ENCODE data around the gene PLS1.
"Not testable (repeated sequence)": the region's sequence is repeated elsewhere in the genome, so short reads cannot be mapped to it uniquely, and the experiment has no call there.

Gene PLS1, protein sequence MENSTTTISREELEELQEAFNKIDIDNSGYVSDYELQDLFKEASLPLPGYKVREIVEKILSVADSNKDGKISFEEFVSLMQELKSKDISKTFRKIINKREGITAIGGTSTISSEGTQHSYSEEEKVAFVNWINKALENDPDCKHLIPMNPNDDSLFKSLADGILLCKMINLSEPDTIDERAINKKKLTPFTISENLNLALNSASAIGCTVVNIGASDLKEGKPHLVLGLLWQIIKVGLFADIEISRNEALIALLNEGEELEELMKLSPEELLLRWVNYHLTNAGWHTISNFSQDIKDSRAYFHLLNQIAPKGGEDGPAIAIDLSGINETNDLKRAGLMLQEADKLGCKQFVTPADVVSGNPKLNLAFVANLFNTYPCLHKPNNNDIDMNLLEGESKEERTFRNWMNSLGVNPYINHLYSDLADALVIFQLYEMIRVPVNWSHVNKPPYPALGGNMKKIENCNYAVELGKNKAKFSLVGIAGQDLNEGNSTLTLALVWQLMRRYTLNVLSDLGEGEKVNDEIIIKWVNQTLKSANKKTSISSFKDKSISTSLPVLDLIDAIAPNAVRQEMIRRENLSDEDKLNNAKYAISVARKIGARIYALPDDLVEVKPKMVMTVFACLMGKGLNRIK

DNA sequence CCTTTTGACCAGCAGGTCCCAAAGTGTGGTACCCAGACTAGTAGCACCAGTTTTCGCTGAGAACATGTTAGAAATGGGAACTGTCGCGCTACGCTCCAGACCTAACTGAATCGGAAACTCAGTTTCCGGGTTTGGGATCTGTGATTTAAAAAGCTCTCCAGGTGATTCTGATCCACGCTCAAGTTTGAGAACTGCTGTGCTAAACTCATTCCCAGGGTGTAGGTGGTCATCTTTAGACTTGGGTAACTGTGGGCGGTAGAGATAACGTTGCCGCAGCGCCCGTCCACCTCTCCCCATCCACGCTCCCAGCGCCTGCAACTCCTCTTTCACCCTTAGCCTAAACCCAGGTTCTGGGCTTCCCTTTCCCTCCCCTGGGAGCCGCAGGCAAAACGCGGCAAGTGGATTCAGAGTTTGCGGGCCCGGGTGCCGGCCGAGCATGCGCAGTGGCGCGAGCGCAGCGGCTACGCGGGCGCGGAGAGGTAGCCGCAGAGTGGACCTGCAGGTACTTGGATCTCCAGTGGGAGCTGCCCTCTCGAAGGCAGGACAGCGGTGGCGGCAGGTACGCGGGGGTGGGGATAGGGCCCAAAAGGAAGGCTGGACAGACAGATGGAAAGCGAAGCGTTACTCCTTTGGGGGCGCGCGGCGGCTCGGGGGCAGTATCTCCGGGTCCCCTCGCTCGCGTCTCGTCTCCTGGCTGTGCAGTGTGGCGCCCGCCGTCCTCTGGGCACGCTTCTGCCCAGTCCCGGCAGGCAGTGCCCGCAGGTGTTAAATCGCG is at the start of gene PLS1:
PLS1 (plus strand) TSS at position 443 of the 775 bp plus-strand sequence. CDS start 67,845 bp downstream, outside the sequence.
- DNase-seq, result peak; percentile 91

DNA sequence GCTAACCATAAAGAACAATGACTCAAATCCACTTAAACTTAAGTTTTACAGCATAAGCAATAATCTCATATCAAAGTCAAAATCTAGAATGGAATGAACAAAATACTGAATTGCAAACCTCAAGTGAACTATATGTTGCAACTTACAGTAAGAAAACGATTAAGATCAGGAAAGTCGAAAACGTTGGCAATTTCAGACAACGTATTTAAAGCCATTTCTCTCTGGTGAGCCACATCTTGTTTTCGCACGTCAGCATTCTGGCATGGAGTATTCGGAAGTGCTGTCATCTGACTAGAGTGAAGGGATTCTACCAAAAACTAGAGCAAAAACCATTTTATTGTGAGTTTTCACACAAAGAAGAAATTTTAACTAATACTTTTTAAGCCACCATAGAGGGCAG is 46.2 kb upstream of the PLS1 start:
- DNase-seq, result no peak

DNA sequence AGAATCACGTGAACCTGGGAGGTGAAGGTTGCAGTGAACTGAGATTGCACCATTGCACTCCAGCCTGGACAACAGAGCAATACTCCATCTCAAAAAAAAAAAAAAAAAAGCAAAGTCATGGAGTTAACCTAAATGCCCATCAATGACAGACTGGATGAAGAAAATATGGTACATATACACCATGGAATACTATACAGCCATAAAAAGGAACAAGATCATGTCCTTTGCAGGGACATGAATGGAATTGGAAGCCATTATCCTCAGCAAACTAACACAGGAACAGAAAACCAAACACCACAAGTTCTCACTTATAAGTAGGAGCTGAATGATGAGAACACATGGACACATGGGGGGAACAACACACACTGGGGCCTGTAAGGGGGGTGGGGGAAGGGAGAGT is 43.6 kb upstream of the PLS1 start:
- DNase-seq, result not testable (repeated sequence)

DNA sequence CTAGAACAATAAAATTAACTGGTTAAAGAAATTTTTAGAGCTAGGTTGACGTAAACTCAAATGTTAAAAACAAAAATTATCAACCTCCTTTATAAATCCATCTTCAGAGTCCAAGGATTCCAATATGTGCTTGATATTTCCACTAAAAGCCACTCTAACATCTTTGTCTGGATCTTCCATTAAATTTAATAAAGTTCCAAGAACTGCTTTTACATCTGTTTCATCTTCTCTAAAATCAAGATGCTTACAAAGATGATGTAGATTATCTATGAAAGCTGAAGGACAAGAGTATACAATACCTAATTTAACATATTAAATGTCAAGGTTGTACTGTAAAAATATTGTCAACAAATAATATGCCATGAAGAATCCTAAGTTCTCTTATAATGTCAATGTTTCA is 42.5 kb upstream of the PLS1 start:
- no peak for DNase-seq

DNA sequence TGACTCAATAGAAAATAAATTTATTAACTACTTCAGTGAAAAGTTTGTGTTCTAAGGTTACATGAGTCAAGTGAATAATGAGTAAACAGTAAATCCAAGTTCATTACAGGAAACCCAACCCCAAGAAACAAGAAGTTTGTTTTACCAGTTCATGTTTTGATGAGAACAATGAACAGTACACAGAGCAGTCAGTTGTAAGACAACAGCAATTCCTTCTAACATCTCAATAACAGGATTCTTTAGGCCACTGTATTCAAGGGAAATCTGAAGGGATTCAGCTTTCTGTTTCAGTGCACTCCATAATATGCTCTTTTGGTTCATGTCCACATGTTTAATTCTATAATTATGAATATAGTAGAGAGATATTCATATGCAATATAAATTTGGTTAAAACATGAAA is 36.1 kb upstream of the PLS1 start:
- no peak for DNase-seq

DNA sequence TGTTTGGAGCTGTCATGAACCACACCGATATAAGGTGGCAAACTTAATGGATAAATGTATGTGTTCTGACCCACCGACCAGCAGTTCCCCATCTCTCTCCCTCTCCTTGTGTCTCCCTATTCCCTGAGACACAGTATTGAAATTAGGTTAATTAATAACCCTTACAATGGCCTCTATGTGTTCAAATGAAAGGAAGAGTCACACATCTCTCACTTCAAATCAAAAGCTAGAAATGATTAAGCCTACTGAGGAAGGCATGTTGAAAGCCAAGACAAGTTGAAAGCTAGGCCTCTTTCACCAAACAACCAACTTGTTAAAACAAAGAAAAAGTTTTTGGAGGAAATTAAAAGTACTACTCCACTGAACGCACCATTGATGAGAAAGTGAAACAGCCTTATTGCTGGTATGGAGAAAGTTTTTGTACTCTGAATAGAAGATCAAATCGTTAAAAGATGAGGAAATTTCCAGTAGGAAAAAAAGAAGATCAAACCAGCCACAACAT is 32.6 kb upstream of the PLS1 start:
- no peak for DNase-seq

DNA sequence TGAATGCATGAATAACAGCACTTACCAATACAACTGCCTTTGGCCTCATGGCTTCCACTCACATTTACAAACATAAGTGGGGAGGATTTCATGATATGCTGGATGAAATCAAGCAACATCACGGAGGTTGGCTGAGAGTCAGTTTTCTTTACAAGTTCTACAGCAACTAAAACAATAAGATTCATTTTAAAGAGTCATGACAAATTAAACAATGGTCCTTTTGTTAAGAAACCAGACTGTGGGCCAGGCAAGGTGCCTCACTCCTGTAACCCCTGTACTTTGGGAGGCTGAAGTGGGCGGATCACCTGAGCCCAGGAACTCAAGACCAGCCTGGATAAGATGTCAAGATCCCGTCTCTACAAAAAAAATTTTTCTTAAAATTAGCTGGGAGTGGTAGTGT is 30.1 kb upstream of the PLS1 start:
- DNase-seq, result no peak

DNA sequence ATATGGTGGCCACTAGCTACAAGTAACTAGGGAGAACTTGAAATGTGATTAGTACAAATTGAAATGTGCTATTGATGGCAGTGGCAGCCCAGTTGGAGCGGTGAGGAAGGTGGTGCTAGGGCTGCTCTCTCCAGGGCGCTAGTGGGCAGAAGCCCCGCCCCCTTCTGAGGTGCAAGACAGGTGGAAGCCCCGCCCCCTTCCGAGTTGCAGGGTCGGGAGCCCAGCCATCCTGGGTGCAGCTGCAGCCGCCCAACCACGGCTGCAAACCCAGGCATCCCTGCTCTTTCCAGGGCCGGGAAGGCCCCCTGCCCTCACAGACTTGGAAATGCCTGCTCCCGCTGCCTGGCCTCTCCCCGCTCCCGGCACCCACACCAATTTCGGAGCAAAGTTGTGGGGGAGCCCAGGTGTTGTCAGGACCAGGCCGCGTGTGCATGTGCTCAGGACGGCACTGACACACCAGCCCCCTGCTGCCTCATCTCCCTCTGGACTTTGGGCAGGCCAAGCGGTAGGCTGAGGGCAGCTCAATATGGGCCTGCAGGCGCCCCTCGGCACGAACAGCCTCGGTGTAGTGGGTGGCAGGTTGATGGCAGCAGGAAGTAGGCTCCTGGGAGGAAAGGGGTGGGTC is 27.7 kb upstream of the PLS1 start:
- no peak for DNase-seq

DNA sequence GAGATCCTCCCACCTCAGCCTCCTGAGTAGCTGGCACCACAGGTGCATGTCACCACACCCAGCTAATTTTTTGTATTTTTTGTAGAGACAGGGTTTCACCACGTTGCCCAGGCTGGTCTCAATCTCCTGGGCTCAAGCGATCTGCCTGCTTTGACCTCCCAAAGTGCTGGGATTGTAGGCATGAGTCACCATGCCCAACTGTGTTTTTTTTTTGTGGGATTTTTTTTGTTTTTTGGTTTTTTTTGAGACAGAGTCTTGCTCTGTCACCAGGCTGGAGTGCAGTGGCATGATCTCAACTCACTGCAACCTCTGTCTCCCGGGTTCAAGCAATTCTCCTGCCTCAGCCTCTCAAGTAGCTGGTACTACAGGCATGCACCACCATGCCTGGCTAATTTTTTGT is 26.8 kb upstream of the PLS1 start:
- DNase-seq, result not testable (repeated sequence)

DNA sequence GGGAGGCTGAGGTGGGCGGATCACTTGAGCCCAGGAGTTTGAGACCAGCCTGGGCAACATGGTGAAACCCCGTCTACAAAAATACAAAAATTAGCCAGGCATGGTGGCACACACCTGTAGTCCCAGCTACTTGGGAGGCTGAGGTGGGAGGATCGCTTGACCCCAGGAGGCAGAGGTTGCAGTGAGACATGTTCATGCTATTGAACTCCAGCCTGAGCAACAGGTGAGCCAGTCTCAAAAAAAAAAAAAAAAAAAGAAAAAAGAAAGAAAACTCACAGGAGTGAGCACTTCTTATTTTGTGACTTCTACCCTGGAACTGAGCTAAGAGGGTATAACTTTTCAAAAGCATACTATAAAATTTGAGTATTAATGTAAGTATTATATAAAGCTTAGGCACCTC is 22.0 kb upstream of the PLS1 start:
- DNase-seq, result not testable (repeated sequence)

DNA sequence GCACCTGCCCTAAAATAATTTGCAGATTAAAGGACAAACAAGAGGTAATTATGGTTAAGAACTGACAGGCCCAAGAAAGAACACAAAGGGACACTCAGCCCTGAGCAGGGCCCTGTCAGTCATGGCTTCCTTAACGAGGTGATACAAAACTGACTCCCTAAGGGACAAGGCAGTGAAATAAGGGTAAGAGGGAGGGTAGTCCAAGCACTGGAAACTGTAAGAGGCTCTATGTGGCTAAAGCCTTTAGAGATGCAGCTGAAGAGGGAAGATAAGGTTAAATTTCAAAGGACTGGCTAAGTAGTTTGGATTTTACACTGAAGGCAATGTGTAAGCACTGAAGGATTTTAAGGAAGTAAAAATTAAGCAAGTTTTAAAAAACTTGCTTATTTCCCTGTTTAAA is 21.5 kb upstream of the PLS1 start:
- DNase-seq, result no peak

DNA sequence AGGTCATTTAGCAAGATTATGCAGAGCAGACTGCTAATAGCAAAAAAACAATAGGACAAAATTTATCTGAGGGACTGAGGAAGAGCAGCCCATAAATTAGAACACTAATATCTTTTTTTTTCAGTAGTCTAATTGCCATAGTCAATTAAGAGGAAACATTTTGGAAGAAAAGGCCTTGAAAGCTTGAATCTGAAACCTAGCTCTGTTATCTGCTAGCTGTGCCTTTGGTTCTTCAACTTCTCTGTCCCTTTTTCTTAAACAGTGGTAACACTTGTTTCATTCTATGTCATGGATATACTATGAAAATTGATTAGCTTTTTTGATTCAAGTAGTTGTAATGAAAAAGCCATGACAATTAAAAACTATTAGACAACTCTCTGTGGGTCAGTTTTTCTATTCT is 19.4 kb upstream of the PLS1 start:
- no peak for DNase-seq

DNA sequence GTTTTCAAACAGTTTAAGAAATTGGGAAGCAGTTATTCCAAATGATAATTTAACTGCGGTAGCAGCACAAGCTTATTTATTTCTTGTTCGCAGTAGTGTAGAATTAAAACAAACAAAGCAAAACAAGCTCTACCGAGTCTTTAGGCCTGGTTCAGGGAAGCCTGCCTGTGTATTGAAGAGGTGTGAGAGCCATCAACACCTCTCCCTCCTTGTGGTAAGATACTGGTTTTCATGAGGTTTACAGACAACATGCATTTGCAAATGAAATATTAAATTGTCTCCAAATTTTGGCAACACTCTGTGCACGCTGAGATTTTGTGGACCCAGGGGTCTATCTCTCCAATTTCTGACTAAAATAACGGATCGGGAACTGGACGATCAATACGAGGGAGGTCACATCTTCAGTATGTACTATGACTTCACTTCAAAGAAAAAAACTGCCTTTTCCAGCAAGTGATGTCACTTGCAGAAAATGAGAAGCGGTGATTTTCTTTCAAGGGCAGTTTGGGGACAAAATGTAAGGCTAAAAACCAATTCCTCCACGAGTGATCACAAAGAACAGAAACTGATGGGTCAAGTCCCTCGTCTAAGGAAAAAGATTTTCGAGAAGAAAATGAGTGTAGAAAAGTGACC is 18.4 kb upstream of the PLS1 start:
- no peak for DNase-seq

DNA sequence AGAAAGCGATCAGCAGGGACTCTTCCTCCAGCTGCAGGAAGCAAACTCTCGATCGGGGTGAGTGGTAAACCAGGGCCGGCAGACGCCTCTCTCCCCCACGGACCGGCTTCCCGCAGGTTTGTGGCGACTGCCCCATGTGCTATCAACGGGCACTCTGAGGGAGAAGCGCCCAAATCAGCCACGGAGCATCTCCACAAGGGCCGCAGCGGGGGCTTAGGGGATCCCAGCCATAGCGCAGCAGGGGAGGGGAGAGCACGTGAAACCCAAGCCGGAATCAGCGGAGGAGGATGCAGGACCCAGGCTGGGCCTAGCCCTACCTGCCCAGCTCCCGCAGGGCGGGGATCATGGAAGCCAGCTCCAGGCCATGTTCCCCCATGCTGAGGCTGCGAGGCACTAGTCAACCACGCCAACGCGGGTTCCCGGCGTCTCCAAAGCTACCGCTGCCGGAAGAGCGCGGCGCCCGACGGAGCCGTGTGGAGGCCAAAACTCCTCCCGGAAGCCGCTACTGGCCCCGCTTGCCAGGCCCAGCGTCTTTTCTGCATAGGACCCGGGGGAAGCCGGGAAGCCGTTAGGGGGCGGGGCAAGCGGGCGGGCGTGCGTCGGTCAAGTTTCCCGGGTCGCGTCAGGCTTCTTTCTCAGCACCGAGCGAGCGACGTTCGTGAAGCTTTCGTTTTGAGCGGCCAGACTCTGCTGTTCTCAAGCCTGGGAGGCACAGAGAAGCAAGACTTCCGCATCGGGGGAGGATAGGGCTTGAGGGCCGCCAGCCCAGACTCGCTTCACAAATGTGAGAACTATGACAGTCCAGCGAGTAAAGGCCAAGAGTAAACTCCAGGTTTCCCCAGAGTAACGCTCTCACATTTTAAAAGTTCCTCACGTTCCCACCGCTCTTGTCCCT is 17.6 kb upstream of the PLS1 start, which contains the start of gene ATR:
ATR (minus strand) TSS at position 405 of the 895 bp plus-strand sequence; CDS start at position 376, 29 bp downstream.
- DNase-seq, result peak; percentile 98

DNA sequence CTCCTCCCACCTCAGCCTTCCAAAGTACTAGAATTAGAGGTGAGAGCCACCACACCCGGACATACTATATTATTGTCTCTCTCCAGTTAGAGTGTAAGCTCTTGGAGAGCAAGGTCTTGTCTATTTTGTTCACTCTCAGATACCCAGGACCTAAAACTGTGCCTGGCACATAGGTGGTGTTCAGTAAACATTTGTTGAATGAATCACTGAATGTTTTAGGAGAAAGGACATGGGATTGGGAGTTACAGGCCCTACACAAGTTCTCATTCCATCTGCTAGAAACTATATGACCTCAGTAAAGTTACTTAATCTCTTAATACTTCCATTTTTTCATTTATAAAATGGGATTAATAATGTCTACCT is 16.2 kb upstream of the PLS1 start:
- DNase-seq, result no peak

DNA sequence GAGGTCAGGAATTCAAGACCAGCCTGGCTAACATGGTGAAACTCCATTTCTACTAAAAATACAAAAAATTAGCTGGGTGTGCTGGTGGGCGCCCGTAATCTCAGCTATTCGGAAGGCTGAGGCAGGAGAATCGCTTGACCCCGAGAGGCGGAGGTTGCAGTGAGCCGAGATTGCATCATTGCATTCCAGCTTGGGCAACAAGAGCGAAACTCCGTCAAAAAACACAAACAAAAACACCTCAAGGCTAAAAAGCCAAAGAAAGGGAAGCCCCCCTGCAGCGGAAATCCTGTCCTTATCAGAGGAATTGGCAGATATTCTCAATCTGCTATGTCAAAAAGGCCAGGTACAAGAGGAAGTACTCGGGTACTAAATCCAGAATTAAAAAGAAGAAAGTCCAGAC is 15.1 kb upstream of the PLS1 start:
- DNase-seq, result not testable (repeated sequence)

DNA sequence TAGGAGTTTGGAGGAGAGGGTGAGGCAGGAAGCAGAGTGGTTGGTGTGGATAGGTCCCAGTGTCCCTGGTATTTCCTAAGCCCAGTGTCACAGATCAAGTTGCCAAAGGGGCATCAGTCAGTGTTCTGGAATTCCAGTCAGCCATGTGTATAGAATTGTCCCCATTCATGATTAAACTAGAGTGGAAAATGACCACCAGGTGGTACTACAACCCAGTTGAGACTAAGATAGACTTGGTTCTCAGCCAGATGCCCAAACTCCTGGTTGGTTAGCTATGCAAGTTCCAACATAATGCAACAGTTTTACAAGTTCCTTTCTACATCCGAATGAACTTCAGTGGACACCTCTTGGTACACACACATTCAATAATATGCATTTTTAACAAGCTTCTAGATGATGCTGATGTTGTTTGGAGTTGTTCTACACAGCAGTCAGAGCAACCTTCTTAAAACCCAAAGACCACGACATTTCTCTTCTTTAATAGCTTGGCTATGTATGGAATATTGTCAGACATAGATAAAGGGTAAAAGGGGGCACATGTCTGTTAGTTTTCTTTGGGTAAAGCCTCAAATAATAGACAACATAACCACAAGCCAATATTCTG is 9.3 kb upstream of the PLS1 start:
- DNase-seq, result peak; percentile 64

DNA sequence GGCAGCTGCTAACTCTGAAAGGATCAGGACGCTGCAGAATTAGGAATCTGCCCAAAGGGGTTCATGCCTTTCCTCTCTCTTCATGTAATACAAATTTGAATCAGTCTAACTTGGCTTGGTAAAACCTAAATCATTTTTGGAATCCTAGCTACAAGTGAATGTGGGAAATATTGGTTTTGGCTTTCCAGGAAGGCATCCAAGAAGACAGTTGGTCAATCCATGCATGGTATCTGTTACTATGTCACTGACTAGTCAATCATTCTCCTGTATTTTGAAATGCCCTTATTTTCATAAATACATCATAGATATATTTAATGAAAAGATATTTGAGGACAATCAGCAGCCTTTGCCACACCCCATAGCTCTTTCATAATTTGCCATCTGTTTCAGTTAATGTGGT is 7.5 kb upstream of the PLS1 start:
- no peak for DNase-seq

DNA sequence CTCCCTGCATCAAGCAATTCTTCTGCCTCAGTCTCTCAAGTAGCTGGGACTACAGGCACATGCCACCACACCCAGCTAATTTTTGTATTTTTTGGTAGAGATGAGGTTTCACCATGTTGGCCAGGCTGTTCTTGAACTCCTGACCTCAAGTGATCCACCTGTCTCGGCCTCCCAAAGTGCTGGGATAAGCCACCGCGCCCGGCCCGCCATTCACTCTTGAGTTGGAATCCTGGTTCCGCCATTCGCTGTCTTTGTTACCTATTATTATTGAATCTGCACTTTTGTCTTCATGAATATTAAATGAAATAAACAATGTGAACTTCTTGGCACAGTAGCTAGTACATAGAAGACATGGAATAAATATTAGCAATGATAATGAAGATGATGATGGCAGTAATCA is 3.9 kb upstream of the PLS1 start:
- DNase-seq, result not testable (repeated sequence)

DNA sequence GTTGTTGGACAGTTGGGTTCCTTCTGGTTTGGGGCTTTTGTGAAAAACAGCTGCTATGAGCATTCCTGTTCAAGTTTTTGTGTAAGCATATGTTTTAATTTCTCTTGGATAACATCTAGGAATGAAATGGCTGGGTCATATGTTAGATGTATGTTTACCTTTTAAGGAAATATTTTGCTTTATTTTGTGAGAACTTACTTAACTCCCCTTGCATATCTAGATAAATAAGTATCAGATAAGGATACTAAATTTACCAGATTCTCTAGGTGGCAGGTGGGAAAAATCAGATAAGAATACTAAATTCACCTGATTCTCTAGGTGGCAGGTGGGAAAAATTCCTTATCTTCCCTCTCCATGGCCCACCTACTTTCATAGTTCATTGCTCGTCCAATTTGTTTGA is 1.1 kb upstream of the PLS1 start:
- no peak for DNase-seq

DNA sequence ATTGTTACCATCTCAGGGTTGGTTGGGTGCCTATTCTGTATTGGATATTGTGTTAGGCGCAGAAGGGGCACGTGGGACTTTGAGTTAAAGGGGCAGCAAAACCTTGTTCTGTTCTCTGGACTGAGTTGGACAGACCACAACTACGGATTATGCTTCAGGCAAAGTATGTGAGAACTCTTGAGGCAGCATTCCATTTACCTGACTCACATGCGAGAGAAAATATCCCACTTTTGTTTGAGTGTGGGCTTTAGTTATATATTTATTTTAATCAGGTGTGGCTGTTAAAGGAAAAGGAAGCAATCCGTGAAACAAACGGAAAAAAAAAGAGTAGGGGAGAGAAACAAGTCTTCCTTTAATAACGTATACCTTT is 627 bp upstream of the PLS1 start:
- peak; percentile 29 for DNase-seq

All from NCI-H2029 (cell line).